Suppressor macrophage (primary cell): ENCODE data around the gene SLC49A3.
"Not testable (repeated sequence)": the region's sequence is repeated elsewhere in the genome, so short reads cannot be mapped to it uniquely, and the experiment has no call there.

Source experiments
- DNase-seq, 4 experiments: peaks; one replicate each; pipeline ENCODE4 v3.0.0-alpha.2; 2020 to 2022
- total RNA-seq, 17 experiments: gene quantifications; one replicate each; lab custom pipeline; 2026; ENCODE audit warnings: mixed read lengths in 6 of 17, inconsistent platforms in 3 of 17; lab: John Stamatoyannopoulos, UW

The SLC49A3 gene
- 41.1 to 112 (median 59.9) reads per million in 17 experiments for total RNA-seq

DNA sequence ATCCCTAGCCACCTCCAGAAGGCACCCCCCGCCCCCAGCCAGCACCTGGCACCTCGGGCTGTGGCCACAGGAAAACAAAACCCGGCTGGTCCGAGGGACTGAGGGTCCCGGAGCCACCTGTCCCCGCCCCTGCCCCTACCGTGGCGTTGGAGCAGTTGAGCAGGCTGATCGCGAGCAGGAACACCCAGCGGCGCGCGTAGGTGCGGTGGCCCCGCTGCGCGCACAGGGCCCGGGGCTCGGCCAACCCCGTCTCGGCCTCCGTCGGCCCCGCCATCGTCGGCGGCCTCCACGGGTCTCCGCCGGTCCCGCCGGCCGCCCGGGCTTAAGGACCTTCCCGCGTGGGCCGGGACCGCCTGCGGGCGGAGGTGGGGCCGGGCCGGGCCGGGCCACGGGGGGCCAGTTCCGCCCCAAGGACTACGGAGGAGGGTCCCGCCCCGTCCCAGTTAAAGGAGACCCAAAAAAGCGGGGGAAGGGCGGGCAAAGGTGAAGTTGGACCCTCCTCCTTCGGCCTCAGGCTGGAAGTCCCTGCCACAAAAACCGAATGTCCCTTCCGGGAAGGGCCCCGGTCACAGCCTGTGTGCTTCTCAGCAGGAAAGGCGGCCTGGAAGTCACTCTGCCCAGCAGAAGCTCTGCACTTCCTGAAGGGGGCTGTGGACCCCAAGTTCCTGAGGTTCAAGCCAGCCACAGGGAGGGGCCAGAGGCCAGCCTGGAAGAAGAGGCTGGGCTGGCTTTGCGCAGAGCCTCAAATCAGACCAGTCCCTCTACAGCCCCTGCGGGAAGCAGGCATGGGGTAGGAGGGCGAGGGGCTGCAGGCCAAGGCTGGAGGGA, at the start of gene SLC49A3:
TSS of gene SLC49A3 (minus strand) at position 298 of the 828 bp plus-strand sequence. CDS start at position 274, 24 bp downstream.
- peak; percentile 47 to 85 (median 70) for DNase-seq

DNA sequence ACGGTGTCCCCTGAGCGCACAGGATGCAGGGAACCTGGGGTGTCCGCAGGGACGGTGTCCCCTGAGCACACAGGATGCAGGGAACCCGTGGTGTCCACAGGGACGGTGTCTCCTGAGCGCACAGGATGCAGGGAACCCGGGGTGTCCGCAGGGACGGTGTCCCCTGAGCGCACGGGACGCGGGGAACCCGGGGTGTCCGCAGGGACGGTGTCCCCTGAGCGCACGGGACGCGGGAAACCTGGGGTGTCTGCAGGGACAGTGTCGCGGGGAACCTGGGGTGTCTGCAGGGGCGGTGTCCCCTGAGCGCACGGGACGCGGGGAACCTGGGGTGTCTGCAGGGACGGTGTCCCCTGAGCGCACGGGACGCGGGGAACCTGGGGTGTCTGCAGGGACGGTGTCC, 47.6 kb upstream of the SLC49A3 start:
- not testable (repeated sequence) for DNase-seq

DNA sequence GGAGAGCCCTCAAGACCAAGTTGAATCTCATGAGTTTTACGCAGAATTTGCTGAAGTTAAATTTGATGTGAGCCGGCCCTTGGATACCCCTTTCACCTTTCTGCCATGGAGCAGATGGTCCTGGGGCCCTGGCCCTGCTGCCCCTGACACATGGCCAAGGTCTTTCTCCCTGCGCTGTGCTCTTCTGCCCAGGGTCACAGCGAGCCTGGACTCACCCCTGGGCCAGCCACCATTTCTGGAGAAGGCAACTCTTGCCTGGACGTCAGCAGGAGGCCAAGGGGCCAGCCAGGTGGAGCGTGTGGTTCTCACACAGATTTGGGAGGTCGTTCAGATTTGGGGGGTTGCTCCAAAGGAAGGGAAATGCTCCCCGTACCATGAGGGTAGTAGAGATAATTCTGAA, 46.6 kb upstream of the SLC49A3 start:
- no peak for DNase-seq

DNA sequence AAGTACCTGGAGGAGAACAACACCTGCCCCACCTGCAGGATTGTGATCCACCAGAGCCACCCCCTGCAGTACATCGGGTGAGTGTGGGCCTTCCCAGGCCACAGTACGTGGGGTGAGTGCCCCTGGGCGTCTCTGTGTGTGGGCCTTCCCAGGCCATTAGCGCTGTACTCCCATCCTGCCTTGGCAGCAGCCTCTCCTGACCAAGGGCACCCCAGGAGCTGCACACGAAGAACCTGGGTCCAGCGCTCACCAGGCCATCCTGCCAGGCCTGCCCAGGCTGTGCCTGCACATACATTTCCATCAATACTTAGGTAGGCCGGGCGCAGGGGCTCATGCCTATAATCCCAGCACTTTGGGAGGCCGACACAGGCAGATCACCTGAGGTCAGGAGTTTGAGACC, 46.0 kb upstream of the SLC49A3 start:
- no peak for DNase-seq

DNA sequence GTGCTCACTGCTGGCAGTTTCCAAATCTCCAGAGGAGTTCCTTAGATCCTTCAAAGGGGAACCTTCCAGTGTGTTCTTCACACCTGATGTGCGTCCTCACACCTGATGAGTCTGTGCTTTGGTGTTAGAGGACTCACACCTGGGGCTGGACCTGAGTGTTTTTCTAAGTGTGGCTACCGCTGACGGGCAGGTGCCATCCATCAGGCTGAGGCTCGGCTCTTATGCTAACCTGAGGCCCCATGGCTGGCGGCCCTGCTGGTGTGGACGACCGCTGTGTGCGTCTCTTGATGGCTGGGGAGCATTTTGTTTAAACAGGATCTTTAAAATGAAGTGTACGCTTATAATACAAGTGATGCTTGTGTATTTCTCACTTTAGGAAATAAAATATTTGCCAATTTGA, 45.1 kb upstream of the SLC49A3 start:
- no peak for DNase-seq

DNA sequence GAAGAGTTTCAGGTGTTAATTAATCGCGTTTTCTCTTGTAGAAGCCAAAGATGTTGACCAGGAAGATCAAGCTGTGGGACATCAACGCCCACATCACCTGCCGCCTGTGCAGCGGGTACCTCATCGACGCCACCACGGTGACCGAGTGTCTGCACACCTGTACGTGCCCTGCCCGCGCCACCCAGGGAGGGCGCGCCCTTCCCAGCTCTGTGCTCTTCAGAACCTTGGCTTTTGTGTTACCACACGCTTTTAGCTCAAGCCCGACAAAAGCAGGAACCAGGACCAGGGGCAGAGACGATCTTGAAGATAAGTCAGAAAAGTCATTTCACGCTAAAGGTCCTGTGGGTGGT, 44.7 kb upstream of the SLC49A3 start:
- DNase-seq = no peak

DNA sequence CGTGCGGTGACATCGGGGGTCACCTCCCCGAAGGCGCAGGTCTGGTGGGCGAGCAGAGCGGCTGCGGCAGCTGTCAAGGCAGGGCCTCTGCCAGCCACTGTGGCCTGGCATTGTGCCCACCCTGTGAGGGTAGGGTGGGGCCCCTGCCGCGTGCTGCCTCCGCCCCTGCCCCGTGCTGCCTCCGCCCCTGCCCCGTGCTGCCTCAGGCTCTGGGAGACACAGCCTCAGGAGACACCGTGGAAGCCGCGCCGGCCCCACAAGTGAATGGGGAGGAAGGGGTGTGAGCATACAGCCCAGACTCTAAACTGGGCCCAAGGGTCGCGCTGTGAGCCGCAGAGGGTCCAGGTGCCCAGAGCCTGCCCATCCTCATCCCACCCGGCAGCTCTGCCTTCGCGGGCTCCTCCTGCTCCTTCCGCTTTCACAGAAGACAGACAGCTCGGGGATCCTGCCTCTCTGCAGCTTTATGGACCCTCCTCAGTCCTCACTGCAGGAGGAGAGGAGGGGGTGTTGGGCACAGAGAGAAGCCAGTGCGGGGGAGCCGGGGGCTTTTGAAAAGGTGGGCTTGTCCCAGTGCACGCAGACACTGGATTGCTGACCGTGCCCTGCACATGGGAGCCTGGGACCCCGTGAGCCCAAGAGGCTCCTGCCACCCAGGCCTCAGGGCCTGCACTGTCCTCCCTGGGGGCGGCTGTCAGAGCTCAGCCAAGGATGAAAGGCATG, 44.1 kb upstream of the SLC49A3 start:
- no peak for DNase-seq

DNA sequence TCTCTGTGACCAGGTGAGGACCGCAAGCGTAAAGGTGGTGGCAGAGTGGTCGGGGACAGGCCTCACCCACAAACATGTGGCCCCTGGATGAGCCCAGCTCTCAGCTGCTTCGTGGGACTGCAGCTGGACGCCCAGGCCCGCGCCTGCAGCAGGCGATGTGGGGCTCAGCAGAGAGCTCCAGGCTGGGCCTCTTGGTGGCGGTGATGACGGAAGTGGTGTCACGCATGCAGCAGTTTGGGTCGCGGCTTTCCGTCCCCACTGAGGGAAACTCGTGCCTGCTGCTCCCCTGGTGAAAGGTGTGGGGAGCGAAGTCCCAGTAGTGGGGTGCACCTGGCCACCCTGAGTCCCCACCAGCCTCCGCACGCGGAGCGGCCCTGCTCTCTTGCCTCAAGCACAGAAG, 43.5 kb upstream of the SLC49A3 start:
- DNase-seq = no peak

DNA sequence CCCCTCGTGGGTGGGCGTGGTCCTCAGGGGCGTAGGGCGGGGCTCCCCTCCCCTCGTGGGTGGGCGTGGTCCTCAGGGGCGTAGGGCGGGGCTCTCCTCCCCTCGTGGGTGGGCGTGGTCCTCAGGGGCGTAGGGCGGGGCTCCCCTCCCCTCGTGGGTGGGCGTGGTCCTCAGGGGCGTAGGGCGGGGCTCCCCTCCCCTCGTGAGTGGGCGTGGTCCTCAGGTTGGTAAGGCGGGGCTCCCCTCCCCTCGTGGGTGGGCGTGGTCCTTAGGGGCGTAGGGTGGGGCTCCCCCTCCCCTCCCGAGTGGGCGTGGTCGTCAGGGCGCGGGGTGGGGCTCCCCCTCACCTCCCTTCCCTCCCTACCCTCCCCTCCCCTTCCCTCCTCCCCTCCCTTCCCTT, 43.0 kb upstream of the SLC49A3 start:
- not testable (repeated sequence) for DNase-seq

DNA sequence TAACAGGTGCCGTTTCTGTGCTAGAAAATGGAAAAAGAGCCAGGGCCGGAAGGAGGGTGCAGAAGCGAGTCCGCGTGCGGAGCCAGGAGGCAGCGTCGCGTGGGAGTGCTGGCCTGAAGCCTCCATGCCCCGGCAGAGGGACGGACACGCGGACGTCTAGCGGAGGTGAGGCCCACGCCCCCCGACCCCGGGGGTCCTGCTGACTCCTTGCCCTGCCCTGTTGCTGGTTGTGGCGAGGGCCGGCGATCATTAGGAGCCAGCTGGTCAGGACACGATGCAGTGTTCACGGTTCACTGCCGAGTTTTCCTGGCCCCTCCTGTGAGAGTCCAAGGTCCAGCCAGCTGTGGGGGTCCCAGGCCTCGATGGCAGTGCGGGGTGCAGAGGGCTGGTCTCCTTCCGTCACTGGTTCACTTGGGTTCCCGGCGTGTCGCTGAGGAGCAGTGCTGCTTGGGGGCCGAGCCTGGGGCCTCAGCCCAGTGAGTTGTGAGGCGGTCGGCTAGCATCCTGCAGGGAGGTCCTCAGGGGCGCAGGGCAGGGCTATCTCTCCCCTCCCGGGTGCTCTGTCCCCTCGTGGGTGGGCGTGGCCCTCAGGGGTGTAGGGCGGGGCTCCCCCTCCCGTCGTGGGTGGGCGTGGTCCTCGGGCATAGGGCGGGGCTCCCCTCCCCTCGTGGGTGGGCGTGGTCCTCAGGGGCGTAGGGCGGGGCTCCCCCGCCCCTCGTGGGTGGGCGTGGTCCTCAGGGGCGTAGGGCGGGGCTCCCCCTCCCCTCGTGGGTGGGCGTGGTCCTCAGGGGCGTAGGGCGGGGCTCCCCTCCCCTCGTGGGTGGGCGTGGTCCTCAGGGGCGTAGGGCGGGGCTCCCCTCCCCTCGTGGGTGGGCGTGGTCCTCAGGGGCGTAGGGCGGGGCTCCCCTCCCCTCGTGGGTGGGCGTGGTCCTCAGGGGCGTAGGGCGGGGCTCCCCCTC, 42.3 kb upstream of the SLC49A3 start:
- not testable (repeated sequence) for DNase-seq

DNA sequence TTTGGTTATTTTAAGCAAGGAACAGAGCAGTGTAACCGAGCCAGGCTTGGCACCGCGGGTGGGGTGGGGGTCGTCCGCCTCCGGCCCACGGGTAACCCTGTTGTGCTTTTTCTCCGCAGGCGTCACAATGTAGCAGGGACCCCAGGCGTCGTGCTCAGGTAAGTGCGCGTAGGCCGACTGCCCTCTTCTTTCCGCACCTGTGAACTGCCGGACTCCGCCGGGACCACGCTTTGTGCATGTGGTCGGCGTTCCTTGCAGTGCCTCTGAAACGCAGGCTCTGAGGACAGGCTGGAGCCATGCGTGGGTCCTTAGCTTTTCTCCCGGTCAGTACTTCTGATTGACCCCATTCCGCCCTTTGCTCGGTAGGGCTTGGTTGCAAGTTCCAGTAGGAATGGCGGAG, 41.6 kb upstream of the SLC49A3 start:
- DNase-seq = no peak

DNA sequence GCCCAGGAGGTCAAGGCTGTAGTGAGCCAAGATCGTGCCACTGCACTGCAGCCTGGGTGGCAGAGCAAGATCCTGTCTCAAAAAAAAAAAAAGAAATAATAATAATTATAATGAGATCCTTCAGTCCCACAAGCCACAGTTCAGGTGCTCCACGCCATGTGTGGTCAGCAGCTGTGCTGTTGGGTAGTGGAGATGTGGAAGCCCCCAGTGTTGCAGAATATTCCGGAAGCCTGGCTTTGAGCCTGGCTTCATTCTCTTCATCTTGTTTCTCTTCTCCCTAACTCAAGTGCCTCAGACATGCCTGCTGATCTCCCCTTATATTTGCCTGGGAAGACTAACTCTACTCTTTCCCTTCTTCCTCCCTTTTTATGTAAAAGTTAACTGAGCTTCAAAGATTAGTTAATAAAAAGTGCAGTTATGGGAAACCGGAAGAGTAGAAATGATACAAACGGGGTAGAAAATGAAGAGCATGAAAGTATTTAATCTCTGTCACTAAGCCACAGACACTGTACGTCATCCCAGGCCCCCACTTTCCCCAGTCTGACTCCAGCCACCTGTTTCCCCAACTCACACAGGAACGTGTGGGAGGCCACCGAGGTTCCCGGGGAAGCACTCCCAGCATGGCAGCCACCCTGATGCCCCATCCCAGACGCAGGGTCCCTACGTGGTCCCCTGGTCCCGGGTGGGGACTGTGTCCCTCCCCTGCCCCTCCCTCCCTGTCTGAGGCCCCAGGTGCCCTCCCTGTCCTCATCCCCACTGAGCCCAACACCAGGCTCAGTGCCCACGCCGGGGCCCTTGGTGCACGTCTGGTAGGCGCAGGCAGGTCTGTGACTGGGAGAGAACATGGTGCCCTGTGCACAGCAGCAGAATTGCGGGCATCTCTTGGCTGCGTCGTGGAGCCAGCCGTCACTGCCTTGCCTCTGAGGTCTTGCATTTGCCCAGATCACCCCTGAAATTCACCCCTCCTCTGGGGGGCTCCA, 40.7 kb upstream of the SLC49A3 start:
- no peak for DNase-seq

DNA sequence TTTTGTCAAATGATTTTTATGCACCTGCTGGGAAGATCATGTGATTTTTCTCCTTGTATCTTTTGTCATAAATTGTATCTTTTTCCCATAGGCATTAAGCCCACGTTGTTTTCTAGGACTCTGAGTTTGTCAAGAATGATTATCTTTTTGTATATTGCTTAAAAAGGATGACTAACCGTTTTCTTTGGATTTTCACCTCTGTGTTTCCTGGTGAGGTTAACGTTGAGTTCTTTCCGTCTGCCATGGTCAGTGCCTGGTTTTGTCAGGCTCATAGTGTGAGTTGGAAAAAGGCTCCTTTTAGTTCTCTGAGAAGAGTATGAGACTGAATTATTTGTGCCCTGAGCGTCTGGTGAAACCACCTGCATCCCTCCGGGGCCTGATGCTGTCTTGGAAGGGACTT, 38.6 kb upstream of the SLC49A3 start:
- DNase-seq = no peak

DNA sequence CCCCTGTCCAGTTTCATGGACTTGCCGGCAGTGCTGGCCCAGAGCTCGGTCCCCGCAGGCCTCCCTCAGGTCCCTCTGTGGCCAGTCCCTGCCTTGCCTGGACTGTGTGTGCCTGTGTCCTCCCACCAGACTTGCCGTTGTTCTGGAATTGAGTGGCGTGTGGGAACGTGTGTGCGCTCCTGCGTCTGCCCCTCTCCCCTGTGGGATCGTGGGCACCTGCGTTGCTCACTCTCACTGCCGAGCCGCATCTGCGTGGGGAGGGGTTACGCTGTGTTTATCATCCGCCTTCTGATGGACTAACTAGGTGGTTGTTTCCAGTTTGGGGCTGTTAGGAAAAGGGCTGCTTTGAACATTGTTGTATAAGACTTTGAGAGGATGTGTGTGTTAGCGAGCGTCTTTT, 37.9 kb upstream of the SLC49A3 start:
- DNase-seq = no peak

DNA sequence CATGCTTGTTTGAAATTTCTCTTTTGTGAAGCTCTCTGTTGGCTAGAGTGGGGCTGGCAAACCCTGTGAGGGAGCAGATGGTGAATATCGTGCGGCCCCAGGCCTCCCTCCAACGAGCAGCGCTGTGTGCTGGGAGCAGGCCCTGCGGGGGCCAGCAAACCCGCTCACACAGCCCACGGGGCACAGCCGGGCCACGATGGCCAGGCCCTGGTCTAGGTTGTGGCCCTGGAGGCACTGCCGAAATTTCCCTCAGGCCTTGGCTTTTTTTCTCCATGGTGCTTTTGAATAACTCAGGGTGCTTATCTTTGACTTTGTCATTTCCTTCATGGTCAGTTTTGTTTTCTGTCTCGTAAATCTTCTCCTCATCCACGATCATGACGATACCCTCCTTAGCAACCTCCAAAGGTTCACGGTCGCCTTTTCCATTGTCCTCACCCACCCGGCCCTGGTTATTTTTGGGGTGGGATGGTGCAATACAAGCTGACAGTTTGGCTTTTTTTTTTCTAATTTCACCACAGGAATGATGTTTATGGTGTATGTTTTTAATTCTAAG, 37.4 kb upstream of the SLC49A3 start:
- no peak for DNase-seq

DNA sequence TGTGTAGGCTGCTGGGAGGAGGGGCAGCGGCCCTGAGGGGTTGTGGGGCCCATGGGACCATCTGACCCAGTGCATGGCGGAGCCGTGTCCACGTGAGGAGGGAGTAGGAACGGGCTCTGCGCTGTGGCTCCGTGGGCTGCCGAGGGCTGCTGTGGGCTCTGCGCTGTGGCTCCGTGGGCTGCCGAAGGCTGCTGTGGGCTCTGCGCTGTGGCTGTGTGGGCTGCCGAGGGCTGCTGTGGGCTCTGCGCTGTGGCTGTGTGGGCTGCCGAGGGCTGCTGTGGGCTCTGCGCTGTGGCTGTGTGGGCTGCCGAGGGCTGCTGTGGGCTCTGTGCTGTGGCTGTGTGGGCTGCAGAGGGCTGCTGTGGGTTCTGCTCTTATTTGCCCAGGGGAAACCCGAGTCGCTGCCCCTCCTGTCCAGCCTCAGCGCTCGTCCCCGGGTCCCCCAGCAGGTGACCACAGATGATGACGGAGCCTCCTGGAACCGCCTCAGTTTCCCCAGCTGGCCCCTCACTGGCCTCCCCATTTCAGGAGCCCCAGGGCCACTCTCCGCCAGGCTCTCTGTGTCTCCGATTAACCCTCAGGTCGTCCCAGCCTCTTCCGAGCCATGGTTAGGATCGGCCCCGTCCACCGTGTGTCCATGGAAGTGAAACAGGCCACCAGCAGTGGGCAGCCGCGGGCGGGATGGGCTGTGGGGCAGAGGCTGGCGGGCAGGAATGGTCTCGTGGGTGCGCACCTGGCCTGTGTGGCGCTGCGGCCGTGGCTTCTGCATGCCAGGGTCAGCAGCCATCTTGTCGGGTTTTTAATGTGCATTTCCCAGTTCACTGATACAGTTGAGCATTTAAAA, 36.7 kb upstream of the SLC49A3 start:
- no peak for DNase-seq

DNA sequence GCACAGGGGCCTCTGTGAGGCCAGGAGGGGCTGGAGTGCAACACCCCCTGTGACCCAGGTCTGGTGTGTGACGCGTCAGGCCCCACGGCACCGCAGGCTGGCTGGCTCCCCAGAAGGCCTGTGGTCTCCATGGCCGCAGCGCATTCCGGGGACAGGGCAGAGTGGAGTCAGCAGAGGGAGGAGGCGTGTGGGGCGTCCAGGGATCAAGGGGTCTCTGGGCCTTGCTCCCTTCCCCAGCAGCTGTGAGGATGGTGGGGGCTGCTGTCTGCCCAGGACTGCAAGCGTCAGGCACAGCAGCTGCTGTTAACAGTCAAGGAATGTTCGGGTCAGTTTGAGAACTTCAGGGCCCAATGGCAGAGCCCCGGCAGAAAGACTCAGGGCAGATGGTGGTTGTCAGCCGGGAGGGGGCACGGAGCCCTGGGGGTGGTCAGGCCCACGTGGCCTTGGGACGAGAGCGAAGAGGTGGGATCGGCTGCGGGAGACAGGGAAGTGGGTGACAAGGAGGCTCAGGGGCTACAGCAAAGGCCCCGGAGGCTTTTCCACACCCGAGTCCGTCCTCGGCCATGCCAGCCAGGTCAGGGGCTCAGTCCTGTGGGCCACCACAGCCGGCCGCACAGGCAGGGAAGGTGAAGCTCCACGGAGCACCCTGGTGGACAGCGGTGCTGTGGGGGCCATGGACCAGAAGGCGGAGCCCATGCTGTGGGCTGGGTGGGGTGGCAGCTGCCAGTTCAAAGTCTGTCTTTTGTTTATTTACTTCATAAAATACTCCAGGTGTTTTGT, 35.0 kb upstream of the SLC49A3 start:
- no peak for DNase-seq

DNA sequence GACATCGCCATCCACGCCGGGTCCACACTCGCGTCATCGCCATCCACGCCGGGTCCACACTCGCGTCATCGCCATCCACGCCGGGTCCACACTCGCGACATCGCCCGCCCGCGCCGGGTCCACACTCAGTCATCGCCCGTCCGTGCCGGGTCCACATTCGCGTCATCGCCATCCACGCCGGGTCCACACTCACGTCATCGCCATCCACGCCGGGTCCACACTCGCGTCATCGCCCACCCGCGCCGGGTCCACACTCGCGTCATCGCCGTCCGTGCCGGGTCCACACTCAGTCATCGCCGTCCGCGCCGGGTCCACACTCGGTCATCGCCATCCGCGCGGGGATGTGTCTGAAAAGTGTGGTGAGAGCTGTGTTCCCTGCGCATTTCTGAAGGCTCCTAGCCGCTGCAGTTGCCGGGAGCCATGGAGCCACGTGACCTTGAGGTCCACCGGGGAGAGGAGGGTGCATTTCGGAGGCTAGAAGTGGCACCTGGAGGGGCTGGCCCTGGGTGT, 34.0 kb upstream of the SLC49A3 start:
- no peak for DNase-seq

DNA sequence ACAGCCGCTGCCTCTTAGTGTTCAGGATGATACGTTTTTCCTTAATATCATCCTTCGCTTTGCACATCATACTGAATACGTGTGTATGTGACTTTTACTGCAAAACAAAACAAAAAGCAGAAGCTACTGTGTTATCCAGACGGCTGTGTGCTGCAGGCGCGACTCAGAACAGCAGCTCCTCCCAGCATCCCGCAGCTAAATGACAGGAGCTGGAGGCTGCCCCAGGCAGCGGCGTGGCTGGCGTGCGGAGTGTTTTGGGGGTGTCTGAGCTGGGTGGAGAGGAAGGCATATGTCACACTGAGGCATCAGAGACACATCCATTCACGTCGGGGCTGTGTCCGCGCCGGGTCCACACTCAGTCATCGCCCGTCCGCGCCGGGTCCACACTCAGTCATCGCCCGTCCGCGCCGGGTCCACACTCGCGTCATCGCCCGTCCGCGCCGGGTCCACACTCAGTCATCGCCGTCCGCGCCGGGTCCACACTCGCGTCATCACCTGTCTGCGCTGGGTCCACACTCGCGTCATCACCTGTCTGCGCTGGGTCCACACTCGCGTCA, 33.3 kb upstream of the SLC49A3 start:
- DNase-seq = peak in 2 of 4 experiments; percentile 13 to 16
